ENCODE measurements around the gene DACT3. TPM values are rescaled to one million over a fixed set of nuclear protein-coding genes. Genes with fewer than 3 reads are reported as not detected.

Gene DACT3
- total RNA-seq: 7.3 and 8.4 TPM in 2 replicates

GRCh38 chr19:46661020-46661731 lies at the start of gene DACT3:
Gene DACT3, minus strand, starts transcription at chr19:46661182. Its CDS starts 118 bp downstream, at chr19:46661064.

GRCh38 chr19:46635920-46636761 lies 24.8 kb downstream of the DACT3 start, which contains the start of gene GNG8:
Gene GNG8, minus strand, starts transcription at chr19:46636202. Its CDS starts 1,520 bp downstream, at chr19:46634682.

DNA sequence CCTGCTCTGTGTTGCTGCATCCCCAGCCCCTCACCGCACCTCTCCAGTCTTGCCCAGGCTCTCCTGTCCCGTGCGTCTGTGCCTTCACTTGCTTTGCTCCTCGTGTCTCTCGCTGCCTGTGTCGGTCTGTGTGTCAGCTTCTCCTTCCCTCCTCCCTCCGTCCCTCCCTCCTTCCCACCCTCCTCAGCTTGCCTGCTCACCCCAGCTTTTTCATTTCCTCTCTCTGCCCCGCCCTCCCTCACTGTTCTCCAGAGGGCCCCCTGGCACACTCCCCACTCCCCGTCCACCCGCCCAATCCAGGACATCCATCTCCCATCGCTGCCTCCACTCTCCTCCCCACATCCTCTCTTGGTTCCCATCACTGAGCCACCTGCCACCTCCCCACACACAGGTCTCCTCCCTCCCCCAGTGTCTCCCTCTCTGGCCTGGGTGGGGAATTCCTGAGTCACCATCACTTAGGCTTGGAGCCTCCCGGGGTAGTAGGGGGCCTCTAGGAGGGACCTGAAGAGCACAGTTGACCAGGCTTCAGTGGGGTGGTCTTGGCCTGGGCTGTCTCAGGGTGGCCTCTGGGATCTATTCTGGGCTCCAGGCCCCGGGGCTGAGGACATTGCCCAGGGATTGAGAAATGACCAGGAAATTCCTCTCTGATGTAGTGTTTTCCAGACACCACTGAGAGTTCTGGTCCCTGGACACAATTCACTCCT lies 35.9 kb downstream of the DACT3 start, which contains the start of gene PTGIR:
PTGIR (minus strand) TSS at position 132 of the 704 bp plus-strand sequence. CDS start 864 bp downstream, outside the sequence.

GRCh38 chr19:46601318-46602224 lies 59.4 kb downstream of the DACT3 start, which contains the start of gene CALM3:
Gene CALM3, plus strand, starts transcription at chr19:46601330. Its CDS starts 105 bp downstream, at chr19:46601435.

Other genes starting within 250 kb of the DACT3 start
- gene CCDC8, start 247.6 kb downstream of the DACT3 start, total RNA-seq: 59.9 and 62.5 TPM in 2 replicates
- 0.05 TPM in 1 of 2 replicates, not detected in the other for gene PNMA8C, start 232.2 kb downstream of the DACT3 start, total RNA-seq
- 4.1 and 5.6 TPM in 2 replicates for gene PNMA8A, start 189.6 kb downstream of the DACT3 start, total RNA-seq
- 3.4 and 4.1 TPM in 2 replicates for gene PNMA8B, start 165.3 kb downstream of the DACT3 start, total RNA-seq
- gene CALM3, start 59.9 kb downstream of the DACT3 start, total RNA-seq: 175 and 246 TPM in 2 replicates
- 5.9 and 8.2 TPM in 2 replicates for gene PTGIR, start 36.1 kb downstream of the DACT3 start, total RNA-seq
- gene GNG8, start 25.0 kb downstream of the DACT3 start, total RNA-seq: not detected in 2 replicates
- 22.7 and 25.1 TPM in 2 replicates for gene PRKD2, start 55.9 kb upstream of the DACT3 start, total RNA-seq
- gene FKRP, start 84.9 kb upstream of the DACT3 start, total RNA-seq: 12.5 and 18.0 TPM in 2 replicates
- gene STRN4, start 85.3 kb upstream of the DACT3 start, total RNA-seq: 47.2 and 58.5 TPM in 2 replicates
- 138 and 154 TPM in 2 replicates for gene SLC1A5, start 127.4 kb upstream of the DACT3 start, total RNA-seq
- 166 and 197 TPM in 2 replicates for gene AP2S1, start 189.7 kb upstream of the DACT3 start, total RNA-seq
- gene ARHGAP35, start 199.8 kb upstream of the DACT3 start, total RNA-seq: 38.6 and 40.4 TPM in 2 replicates

Data from cardiac ventricle fibroblast (primary cell).